Fibroblast of gingiva (primary cell): Measurements from ENCODE around the gene DZIP3.

Experiments
- DNase-seq: peaks from one replicate; pipeline ENCODE4 v3.0.0-alpha.2; 2011; ENCODE audit warnings: low read depth

DZIP3 gene

GRCh38 chr3:108705045-108705444 is 115.5 kb downstream of the DZIP3 start:
- no peak for DNase-seq

- DNase-seq, result no peak
These were observed 123.5 kb downstream of the DZIP3 start for GRCh38 chr3:108713009-108713516.

- no peak for DNase-seq
These were observed 124.3 kb downstream of the DZIP3 start for GRCh38 chr3:108713816-108714215.

- no peak for DNase-seq
These were observed 128.9 kb downstream of the DZIP3 start for GRCh38 chr3:108718454-108718853.

GRCh38 chr3:108719178-108719806 is 129.8 kb downstream of the DZIP3 start:
- DNase-seq, result no peak

- DNase-seq, result no peak
These were observed 133.2 kb downstream of the DZIP3 start for GRCh38 chr3:108722724-108723123.

- no peak for DNase-seq
These were observed 134.6 kb downstream of the DZIP3 start for GRCh38 chr3:108724101-108724500.

- no peak for DNase-seq
These were observed 138.6 kb downstream of the DZIP3 start for GRCh38 chr3:108728105-108728504.

- no peak for DNase-seq
These were observed 139.4 kb downstream of the DZIP3 start for GRCh38 chr3:108728934-108729333.

- DNase-seq, result no peak
These were observed 147.3 kb downstream of the DZIP3 start for GRCh38 chr3:108736821-108737220.

GRCh38 chr3:108742929-108743328 is 153.4 kb downstream of the DZIP3 start:
- DNase-seq, result no peak
